8988T (cell line): ENCODE data around the gene STUB1.

ENCODE experiments used
- DNase-seq: peaks from one replicate; pipeline ENCODE4 v3.0.0; 2011

Gene STUB1

DNA sequence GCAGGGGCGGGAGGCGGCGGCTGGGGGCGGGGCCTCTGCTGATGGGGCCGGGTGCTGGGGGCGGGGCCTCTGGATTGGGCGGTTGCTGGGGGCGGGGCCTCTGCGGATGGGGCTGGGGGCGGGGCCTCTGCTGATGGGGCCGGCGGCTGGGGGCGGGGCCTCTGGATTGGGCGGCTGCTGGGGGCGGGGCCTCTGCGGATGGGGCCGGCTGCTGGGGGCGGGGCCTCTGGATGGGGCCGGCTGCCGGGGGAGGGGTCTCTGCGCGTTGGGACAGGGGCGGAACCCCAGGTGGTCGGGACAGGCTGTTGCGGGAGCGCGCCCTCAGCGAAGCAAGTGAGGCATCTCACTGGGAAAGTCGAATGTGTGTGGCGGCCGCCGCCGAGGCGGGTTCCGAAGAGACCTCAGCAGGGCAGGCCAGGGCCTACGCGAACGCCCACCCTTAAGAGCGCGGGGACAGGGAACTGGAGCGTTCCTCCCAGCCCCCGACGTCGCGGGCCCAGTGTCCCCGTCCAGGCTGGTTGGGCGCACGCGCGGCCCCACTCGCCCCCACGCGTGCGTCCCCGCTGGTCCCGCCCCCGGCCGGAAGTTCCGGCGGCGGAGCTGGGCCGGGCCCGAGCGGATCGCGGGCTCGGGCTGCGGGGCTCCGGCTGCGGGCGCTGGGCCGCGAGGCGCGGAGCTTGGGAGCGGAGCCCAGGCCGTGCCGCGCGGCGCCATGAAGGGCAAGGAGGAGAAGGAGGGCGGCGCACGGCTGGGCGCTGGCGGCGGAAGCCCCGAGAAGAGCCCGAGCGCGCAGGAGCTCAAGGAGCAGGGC is at the start of gene STUB1:
Gene STUB1, plus strand, starts transcription at position 597 of the 811 bp plus-strand sequence. Its CDS starts 116 bp downstream, at position 713.
- DNase-seq, result no peak

DNA sequence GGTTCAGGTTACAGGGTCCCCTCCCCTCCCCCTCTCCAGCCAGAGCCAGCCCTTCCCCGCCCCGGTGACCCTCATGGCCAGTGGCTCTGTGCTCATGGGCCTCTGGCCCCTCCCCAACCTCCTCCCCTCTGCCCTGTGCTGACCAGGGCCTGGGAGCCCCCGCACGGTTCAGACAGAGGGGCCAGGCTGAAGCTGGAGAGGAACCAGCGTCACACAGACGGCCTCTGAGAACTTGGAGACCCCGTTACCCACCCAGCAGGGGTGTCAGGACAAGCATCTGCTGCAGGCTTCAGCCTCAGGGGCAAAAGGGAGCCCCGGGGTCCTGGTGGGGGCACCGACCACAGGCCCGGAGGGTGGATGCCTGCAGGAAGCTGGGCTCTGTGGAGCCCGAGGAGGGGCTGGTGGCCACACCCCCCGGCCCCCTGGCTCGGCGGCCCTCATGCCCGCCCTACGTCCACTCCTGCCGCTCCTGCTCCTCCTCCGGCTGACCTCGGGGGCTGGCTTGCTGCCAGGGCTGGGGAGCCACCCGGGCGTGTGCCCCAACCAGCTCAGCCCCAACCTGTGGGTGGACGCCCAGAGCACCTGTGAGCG is 49.3 kb upstream of the STUB1 start, which contains the start of gene WFIKKN1:
Gene WFIKKN1, plus strand, starts transcription at position 171 of the 591 bp plus-strand sequence. Its CDS starts 269 bp downstream, at position 440.
- DNase-seq, result no peak

DNA sequence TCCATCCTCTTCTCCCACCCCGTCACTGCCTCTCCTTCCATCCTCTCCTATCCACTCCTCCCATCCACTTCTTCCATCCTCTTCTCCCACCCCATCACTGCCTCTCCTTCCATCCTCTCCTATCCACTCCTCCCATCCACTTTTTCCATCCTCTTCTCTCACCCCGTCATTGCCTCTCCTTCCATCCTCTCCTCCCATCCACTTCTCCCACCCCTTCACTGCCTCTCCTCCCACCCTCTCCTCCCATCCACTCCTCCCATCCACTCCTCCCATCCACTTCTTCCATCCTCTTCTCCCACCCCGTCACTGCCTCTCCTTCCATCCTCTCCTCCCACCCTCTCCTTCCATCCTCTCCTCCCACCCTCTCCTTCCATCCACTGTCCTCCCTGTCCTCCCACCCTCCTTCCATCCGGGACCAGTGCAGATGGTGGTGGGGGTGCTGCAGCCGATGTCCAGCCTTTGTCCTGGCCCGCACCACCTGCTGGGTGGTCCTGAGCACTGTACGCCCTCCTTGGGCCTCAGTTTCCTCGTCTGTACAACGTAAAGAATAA is 48.3 kb upstream of the STUB1 start:
- DNase-seq, result no peak

GRCh38 chr16:632486-633335 is 47.5 kb upstream of the STUB1 start:
- DNase-seq, result no peak

DNA sequence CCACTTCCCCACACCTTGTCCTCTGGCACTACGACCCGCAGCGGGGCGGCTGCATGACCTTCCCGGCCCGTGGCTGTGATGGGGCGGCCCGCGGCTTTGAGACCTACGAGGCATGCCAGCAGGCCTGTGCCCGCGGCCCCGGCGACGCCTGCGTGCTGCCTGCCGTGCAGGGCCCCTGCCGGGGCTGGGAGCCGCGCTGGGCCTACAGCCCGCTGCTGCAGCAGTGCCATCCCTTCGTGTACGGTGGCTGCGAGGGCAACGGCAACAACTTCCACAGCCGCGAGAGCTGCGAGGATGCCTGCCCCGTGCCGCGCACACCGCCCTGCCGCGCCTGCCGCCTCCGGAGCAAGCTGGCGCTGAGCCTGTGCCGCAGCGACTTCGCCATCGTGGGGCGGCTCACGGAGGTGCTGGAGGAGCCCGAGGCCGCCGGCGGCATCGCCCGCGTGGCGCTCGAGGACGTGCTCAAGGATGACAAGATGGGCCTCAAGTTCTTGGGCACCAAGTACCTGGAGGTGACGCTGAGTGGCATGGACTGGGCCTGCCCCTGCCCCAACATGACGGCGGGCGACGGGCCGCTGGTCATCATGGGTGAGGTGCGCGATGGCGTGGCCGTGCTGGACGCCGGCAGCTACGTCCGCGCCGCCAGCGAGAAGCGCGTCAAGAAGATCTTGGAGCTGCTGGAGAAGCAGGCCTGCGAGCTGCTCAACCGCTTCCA is 46.7 kb upstream of the STUB1 start:
- DNase-seq, result no peak

DNA sequence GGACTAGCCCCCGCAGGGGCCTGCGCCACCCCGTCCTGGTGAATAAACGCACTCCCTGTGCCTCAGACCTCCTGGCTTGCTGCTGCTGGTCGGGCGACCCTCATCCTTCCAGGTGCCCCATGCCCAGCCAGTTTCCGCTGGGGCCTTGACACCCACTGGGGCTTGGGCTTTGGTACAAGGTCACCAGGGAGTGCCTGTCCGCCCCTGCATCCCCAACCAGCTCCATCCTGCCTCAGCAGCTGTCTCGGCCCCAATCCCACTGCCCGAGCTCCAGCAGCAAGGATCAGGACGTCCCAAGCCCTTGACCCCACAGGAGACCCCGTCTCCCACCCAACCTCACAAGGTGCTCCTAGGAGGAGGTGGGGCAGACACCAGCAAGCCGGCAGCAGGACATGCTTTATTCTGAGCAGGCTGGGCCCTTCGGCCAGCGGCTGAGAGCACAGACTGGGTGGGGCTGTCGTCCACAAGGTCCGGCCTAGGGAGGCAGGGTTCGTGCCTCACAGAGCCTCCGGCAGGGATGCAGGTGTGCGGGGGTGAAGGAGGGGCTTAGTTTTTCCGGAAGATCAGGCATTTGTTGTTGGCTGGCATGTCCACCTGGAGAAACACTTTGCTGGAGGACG is 46.0 kb upstream of the STUB1 start:
- no peak for DNase-seq

DNA sequence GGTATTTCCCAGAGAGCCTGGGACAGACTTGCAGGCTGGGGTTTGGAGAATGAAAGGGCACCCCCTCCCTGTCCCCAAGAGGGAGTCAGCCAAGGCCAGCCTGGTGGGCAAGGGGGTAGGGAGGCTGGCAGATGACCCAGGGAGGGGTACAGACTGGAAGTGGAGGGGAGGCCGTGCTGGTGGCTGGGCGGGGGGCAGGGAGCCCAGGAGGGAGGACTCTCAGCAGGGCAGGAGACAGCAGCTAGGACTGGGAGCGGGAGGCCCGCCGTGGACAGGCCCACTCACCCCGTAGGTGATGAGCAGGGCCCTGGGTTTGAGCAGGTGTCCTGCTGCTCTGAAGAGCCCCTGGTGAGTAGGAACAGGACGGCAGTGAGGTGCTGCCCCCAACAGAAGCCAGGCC is 45.2 kb upstream of the STUB1 start:
- DNase-seq, result no peak

DNA sequence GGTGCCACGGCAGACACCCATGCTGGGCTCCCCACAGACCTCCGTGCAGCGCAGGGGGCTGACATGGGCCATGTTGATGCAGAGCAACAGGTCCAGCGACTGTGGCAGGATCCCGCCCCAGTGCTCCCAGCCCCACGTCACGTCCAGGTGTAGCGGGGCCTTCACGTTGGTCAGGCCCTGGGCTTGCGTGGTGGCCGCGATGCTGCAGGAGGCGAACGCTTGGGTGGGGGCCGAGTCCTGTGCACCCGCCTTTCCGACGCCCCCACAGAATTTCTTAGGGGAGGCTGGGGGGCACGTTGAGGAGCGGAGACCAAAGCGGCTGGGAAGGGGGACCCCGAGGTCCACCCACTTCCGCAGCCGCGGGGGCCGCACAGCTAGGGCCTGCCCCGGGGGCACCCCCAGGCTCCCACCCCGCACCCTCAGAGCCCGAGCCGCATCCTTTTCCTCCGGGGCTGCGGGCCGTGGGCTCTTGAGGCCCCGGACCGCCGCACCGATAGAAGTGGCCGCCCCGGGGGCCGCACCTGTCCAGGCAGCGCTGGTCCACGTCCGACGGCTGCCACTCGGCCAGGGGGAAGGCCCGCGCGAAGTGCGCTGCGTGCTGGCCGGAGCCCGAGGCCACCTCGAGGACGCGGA is 44.5 kb upstream of the STUB1 start:
- DNase-seq, result no peak

DNA sequence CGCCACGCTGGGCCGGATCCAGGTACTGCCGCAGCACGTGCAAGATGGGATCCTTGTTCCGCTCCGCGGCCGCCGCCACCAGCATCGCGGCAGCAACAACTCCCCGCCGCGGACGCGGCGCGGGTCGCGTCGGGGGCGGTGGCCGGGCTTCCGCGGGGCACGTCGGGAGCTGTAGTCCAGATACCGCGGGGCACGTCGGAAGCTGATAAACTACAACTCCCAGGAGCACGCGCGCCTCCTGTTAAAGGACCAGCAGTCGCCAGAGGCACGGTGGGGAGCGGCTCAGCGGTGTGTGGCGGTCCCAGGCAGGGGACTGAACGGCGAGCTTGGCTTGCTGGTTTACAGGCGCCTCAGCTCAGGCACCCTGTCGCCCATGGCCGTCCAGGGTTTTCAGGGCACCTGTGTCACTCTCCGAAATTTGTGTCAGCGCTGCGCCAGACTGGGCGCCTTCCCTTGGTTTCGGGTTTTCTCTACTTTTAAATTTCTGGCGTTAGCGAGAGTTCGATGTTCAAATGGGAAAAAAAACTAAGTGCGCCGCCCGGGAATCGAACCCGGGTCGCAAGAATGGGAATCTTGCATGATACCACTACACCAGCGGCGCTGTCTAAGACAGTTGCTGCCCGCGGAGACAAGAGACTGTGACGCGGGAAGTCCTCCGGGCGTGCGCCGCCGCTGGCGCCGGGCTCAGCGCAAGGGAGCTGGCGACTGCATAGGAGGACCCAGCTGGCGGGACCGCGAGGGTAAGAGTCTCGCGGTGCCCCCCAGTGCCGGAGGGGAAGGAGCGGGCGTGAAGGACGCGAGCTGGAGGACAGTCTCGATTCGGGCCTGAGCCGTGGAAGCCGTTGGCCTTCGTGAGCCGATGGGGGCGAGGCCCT is 43.8 kb upstream of the STUB1 start, which contains the start of gene METTL26:
Gene METTL26, minus strand, starts transcription at position 100 of the 875 bp plus-strand sequence. Its CDS starts 15 bp downstream, at position 85.
- DNase-seq, result peak; percentile 98

DNA sequence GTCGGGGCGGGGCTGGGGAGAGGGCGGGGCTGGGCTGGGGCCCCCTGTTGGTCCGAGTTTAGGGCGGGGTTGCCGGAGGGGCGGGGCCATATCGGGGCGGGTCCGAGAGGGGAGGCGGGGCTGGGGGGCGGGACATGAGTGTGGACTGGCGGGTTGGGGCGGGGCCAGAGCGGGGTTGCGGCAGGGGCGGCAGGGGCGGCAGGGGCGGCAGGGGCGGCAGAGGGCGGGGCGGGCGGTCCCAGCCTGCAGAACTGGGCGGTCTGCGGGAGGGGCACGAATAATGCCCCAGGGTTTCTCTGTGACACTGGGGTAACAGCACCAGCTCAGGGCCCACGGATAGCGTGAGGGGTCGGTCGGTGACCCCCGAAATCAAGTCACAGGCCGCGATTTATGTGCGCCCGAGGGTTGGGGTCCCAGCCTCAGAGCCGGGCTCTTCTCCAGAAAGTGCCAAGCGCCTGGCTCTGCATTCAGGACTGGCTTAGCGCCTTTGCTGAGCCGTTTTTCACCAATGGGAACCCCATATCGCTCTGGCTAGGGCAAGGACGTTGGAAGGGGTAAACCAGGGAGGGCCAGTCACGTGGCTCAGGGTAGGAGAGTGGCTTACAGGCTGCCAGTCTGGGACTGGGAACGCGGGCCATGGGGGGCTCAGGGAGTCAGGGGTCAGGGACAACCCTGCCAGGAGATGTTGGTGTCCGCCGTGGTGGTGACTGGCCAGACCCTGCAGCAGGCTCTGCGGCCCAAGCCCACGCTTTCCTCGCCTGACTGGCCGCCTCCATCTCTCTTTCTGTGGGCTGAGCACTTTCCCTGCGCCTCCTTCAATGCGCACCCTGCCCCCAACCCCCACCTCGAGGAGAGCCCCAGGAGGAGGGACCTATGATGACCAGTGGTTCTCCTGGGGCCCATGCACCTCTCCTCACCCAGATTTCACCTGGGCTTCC is 42.9 kb upstream of the STUB1 start:
- peak; percentile 97 for DNase-seq

DNA sequence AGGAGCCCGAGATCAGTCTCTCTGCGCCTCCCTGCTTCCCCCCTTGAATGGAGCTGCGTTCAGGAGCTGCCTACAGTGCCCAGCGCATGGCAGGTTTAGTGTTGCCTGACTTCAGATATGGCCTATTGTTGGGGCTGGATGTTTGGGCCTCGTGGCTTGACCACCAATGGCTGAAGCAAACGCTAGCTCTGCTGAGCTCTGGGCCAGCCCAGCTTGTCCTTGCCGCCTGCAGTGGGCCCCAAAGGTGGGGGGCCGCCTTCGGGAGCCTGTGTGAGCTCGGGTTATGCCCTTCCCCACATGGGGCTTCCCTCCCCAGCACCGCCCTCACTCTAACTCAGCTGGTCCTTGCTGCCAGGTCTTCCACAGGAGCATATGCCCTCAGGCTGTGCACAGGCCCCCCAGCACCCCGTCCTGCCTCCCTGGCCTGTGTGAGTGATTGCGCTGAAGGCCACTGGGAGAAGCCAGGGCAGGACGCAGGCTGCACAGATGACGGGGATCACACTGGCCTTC is 42.1 kb upstream of the STUB1 start:
- no peak for DNase-seq

- no peak for DNase-seq
These were observed 41.4 kb upstream of the STUB1 start for GRCh38 chr16:638836-639235.

DNA sequence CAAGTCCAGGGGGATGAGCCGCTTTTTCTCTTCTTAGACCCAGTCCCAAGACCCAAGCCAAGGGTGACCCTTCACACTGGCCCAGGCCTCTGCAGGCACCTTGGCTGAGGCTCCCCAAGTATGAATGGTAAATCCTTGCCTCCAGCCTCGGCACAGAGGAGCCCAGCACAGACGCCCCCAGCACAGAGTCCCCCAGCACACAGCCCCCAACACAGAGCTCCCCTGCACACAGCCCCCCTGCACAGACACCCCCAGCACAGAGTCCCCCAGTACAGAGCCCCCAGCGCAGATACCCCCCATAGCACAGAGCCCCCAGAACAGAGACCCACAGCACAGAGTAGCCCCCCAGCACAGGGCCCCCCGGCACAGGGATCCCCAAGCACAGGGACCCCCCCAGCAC is 39.6 kb upstream of the STUB1 start:
- DNase-seq, result no peak

- DNase-seq, result peak; percentile 96
These were observed 38.7 kb upstream of the STUB1 start, which contains the start of gene MCRIP2 for GRCh38 chr16:641326-642188. Gene MCRIP2, plus strand, starts transcription at chr16:641828. Its CDS starts 164 bp downstream, at chr16:641992.

DNA sequence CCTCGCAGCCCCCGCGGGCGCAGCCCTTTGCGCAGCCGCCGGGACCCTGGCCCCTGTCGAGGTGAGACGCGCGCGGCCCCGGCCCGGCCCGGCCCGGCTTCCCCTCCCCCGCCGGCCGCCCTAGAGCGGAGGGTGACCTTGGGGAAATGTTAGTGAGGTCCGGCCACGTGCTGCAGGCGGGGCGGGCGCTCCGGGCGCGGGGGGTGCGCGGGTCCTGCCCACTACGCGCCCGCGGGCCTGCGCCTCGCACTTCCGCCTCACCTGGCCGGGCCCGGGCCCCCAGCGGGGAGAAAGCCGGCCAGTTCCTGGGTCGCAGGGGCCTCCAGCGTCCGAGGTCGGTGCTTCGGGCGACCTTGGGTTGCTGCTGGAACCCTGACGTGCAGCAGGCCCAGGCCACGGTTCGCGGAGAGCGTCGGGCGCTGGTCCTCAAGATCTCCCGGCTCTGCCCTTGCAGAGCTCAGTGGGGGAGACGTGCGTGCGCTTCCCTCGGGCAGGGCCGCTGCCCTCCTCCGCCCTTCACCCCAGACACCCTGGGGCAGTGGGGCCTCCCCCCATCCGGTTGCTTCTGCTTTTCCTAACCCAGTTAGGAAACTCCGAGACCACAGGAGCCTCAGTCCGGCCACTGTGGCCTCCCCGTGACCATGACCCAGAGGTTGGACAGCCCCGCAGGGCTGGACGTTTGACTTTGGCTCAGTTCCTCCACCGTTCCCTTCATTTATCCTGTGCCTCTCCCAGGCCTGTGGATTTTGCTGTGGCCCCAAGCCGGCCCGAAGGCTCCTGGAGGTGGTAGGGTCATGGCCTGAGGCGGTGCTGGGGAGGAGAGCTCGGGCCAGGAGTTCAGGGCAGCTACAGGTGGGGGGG is 37.8 kb upstream of the STUB1 start:
- no peak for DNase-seq

DNA sequence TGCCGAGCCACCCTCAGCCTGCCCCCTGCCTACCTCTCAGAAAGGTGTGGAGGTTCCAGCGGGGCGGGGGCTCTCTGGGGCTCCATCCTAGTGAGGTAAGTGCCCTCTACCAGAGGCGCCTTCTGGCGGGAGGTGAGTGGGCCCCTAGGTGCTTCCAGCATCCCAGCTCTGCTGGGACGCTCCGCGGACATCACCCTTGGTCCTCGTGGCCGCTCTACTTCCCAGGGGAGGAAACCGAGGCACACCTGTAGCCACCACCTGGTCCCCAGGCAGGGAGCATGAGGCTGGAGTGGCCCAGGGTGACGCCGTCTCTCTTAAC is 37.2 kb upstream of the STUB1 start:
- DNase-seq, result no peak

- no peak for DNase-seq
These were observed 35.7 kb upstream of the STUB1 start for GRCh38 chr16:644556-644955.
